ENCODE data around the gene NEAT1. TPM values are rescaled to one million over a fixed set of nuclear protein-coding genes. Genes with fewer than 3 reads are reported as not detected.

The NEAT1 gene
- total RNA-seq, 2 experiments from 2014 or later: 221 to 223 TPM

- H3K4me3 ChIP-seq (ENCODE audit: low read length): peak overlapping the region; percentile 86
- H3K36me3 Mint-ChIP-seq (ENCODE audit: low read depth): peaks cover 43% of the 10 kb centered on the region
- H3K27me3 Mint-ChIP-seq: no peaks in the 10 kb centered on the region
- ChIA-PET POLR2A (interaction anchor here (0.8 to 20.7 kb wide), 17 partner anchors 7 to 243 kb away, joined by 3 to 3042 read pairs (median 5); partner anchors contain the start of genes FAM89B, FRMD8, MALAT1 and PCNX3), CTCF (interaction anchor here (1.4 to 7.2 kb wide), 6 partner anchors 12 to 88 kb away, joined by 5 to 82 read pairs (median 7); no protein-coding TSS in a partner anchor)
- H3K9me3 ChIP-seq (ENCODE audit: control insufficient read depth in 1 of 2, insufficient read depth in 1 of 2, low read length in 2 of 2): no peaks in the 10 kb centered on the region
- H3K36me3 ChIP-seq (ENCODE audit: insufficient read depth, low read length): peaks cover 5% of the 10 kb centered on the region
- peak overlapping the region; percentile 92 for H3K4me3 Mint-ChIP-seq
- intact Hi-C loops (cut with DNase I, micrococcal nuclease): no loop called here
- no peaks in the 10 kb centered on the region for H3K9me3 Mint-ChIP-seq
- H3K4me1 ChIP-seq (ENCODE audit: insufficient read depth, low read length): peaks cover 71% of the 10 kb centered on the region
- no peak for ATAC-seq (ENCODE audit: poor library complexity)
- peak overlapping the region; percentile 99 for H3K27ac ChIP-seq (ENCODE audit: low read depth in 1 of 2, low read length in 2 of 2)
- no peak for TF ChIP-seq CTCF (IDR thresholded peaks at IDR 0.05)
- peak overlapping the region; percentile 96 for H3K27ac Mint-ChIP-seq
- H3K27me3 ChIP-seq (ENCODE audit: control insufficient read depth in 1 of 2, insufficient read depth in 2 of 2, low read length in 2 of 2): no peaks in the 10 kb centered on the region
- H3K4me1 Mint-ChIP-seq (ENCODE audit: low read depth): peaks cover 67% of the 10 kb centered on the region
- DNase-seq: peak in 1 of 14 experiments; percentile 31
These were observed 2.1 kb upstream of the NEAT1 start for GRCh38 chr11:65420506-65420905.

- peak overlapping the region; percentile 96 for H3K27ac Mint-ChIP-seq
- intact Hi-C loops (cut with DNase I, micrococcal nuclease): no loop called here
- Histone ChIP-seq H3K4me1 (ENCODE audit: insufficient read depth, low read length) (peaks cover 65% of the 10 kb centered on the region), H3K4me3 (ENCODE audit: low read length) (peak overlapping the region; percentile 86), H3K9me3 (ENCODE audit: control insufficient read depth in 1 of 2, insufficient read depth in 1 of 2, low read length in 2 of 2) (no peaks in the 10 kb centered on the region), H3K27me3 (ENCODE audit: control insufficient read depth in 1 of 2, insufficient read depth in 2 of 2, low read length in 2 of 2) (no peaks in the 10 kb centered on the region), H3K36me3 (ENCODE audit: insufficient read depth, low read length) (peaks cover 5% of the 10 kb centered on the region), H3K27ac (ENCODE audit: low read depth in 1 of 2, low read length in 2 of 2) (peak overlapping the region; percentile 99)
- POLR2A ChIA-PET: interaction anchor here (0.7 to 20.7 kb wide), 21 partner anchors 6 to 643 kb away, joined by 3 to 3042 read pairs (median 8); partner anchors contain the start of genes CCDC85B, FAM89B, FRMD8 and MALAT1
- CTCF ChIA-PET: interaction anchor here (1.0 to 3.0 kb wide), 4 partner anchors 11 to 76 kb away, joined by 5 to 14 read pairs (median 7); no protein-coding TSS in a partner anchor
- peaks cover 64% of the 10 kb centered on the region for H3K4me1 Mint-ChIP-seq (ENCODE audit: low read depth)
- peaks cover 47% of the 10 kb centered on the region for H3K36me3 Mint-ChIP-seq (ENCODE audit: low read depth)
- peak overlapping the region; percentile 92 for H3K4me3 Mint-ChIP-seq
- TF ChIP-seq CTCF (IDR thresholded peaks at IDR 0.05): no peak
- ATAC-seq (ENCODE audit: poor library complexity) (peak; percentile 42), DNase-seq (peak; percentile 71 to 95 (median 86))
- no peaks in the 10 kb centered on the region for H3K9me3 Mint-ChIP-seq
- no peaks in the 10 kb centered on the region for H3K27me3 Mint-ChIP-seq
These were observed 1.4 kb upstream of the NEAT1 start for GRCh38 chr11:65420979-65421793.

GRCh38 chr11:65421794-65422632 is 585 bp upstream of the NEAT1 start:
- no peak for ATAC-seq (ENCODE audit: poor library complexity)
- Mint-ChIP-seq H3K27me3 (no peaks in the 10 kb centered on the region), H3K4me1 (ENCODE audit: low read depth) (peaks cover 64% of the 10 kb centered on the region), H3K9me3 (no peaks in the 10 kb centered on the region), H3K4me3 (peak overlapping the region; percentile 92), H3K27ac (peak overlapping the region; percentile 96), H3K36me3 (ENCODE audit: low read depth) (peaks cover 55% of the 10 kb centered on the region)
- Histone ChIP-seq H3K36me3 (ENCODE audit: insufficient read depth, low read length) (peaks cover 13% of the 10 kb centered on the region), H3K9me3 (ENCODE audit: control insufficient read depth in 1 of 2, insufficient read depth in 1 of 2, low read length in 2 of 2) (no peaks in the 10 kb centered on the region), H3K27ac (ENCODE audit: low read depth in 1 of 2, low read length in 2 of 2) (peak overlapping the region; percentile 99), H3K4me1 (ENCODE audit: insufficient read depth, low read length) (peaks cover 61% of the 10 kb centered on the region), H3K4me3 (ENCODE audit: low read length) (peak overlapping the region; percentile 86), H3K27me3 (ENCODE audit: control insufficient read depth in 1 of 2, insufficient read depth in 2 of 2, low read length in 2 of 2) (no peaks in the 10 kb centered on the region)
- ChIA-PET CTCF (interaction anchor here (1.0 to 3.0 kb wide), 5 partner anchors 11 to 77 kb away, joined by 4 to 14 read pairs (median 5); partner anchors contain the start of gene MALAT1), POLR2A (interaction anchor here (0.7 to 20.7 kb wide), 27 partner anchors 5 to 677 kb away, joined by 3 to 3042 read pairs (median 5); partner anchors contain the start of genes CCDC85B, FAM89B, FRMD8 and MALAT1)
- TF ChIP-seq CTCF (IDR thresholded peaks at IDR 0.05): no peak
- peak; percentile 79 to 93 (median 89) for DNase-seq
- intact Hi-C loops (cut with DNase I, micrococcal nuclease): loop anchor here in 1 of 2 experiments (1.0 kb wide), 1 partner anchor 76 kb away; no protein-coding TSS in a partner anchor
